ENCODE data around the gene RTL10.

RTL10 gene

GRCh38 chr22:19807914-19808872, 46.5 kb downstream of the RTL10 start:
- H3K27ac ChIP-seq: no peak overlapping the region
- TF ChIP-seq CTCF (conservative IDR thresholded peaks at IDR 0.05): no peak

DNA sequence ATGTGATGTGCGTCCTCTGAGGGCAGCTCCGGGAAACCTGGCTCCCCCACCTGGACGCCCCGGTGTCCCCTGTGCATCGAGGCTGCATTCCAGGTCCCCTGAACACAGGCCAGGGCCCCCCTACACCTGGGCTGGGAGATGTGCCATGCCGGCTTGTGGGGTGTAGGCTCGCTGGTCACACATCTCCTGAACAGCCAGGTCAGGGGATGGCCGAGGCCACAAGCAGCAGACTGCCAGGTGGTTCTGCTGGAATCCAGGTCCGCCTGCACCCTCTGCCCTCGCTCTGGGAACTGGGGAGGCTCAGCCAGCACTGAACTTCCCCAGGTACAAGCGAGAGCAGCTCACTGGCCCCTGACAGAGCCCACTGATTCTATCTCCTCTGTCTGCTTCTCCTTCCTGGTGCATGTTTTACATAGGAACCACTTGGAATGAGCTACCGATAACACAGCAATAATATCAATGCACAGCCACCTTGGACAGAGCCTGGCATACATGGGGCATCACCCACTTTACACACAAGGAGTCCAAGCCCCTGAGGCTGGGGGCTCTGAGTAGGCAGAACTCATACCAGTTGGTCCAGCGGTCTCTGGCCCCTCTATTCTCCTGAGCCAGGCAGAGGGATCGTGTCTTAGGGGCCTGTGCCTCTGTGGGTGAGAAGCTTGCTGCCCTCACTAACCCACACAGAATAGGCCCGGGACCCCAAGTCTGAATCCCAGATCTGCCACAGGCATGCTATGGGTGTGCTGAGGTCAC, 47.3 kb downstream of the RTL10 start:
- no peak for TF ChIP-seq CTCF (conservative IDR thresholded peaks at IDR 0.05)
- peak overlapping the region; percentile 71 for H3K27ac ChIP-seq

DNA sequence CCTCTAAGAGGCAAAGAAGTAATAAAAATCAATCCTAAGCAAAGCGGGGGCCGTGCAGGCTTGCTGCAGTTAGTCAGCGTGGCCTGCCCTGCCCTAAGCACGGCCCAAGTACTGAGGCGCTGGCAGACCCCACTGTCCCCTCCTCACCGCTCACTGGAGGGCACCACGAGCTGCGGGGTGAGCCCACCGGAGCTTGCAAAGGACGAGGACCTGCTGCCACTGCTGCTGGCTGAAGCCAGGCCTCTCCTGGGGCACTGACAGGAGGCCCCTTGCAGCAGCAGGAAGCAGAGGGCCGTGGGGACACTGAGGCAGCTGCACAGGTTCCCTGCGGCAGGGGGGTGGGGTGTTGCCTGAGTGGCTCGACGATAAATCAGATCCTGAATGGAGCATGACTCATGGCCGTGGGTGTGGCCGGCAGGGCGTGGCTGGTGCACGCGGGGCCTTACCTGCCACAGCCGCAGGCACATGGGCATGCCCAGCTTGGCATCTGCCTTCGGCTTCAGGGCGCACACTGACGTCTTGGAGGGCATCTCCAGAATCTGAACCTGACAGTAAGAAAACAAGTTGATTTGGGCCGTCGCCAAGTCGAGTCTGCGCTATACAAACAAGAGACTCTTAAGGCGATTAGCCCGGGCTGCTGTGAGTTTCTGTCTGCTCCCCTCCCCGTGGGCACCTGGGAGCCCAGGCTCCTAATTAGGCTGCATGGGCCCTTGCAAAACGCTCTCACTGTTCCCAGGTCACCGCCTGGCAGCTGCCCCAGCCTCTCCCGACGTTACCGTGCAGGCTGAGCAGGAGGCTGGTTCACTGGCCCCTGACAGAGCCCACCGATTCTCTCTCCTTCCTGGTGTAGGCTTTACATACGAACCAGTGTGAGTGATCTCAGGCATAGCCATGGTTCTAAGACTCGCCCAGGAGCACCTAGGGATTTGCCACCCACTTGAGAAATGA, 48.2 kb downstream of the RTL10 start:
- no peak for TF ChIP-seq CTCF (conservative IDR thresholded peaks at IDR 0.05)
- peak overlapping the region; percentile 71 for H3K27ac ChIP-seq

GRCh38 chr22:19805821-19806212, 48.9 kb downstream of the RTL10 start:
- no peak for TF ChIP-seq CTCF (conservative IDR thresholded peaks at IDR 0.05)
- H3K27ac ChIP-seq: peak overlapping the region; percentile 71
